Body of pancreas (tissue), 4 donors: ENCODE data around the gene CLASP1.

Experiments used
- POLR2A ChIP-seq, 3 donors: fragments of 450-650 bp; IDR thresholded peaks; one replicate each; pipeline ENCODE4 v1.6.1; 2016; ENCODE audit warnings: antibody characterized with exemption in 3 of 3, mild to moderate bottlenecking in 2 of 3
- TF ChIP-seq, protein P1 (sequence below), 7 experiments: fragments of 450-650 bp in 4 of 7; fragments of 200-600 bp in 3 of 7; sonication (generic) in 3 of 7; IDR thresholded peaks; one replicate each; pipeline ENCODE4 v1.5.1; 2016 to 2019; ENCODE audit warnings: antibody characterized with exemption in 7 of 7

- TF ChIP-seq, protein P1, sequence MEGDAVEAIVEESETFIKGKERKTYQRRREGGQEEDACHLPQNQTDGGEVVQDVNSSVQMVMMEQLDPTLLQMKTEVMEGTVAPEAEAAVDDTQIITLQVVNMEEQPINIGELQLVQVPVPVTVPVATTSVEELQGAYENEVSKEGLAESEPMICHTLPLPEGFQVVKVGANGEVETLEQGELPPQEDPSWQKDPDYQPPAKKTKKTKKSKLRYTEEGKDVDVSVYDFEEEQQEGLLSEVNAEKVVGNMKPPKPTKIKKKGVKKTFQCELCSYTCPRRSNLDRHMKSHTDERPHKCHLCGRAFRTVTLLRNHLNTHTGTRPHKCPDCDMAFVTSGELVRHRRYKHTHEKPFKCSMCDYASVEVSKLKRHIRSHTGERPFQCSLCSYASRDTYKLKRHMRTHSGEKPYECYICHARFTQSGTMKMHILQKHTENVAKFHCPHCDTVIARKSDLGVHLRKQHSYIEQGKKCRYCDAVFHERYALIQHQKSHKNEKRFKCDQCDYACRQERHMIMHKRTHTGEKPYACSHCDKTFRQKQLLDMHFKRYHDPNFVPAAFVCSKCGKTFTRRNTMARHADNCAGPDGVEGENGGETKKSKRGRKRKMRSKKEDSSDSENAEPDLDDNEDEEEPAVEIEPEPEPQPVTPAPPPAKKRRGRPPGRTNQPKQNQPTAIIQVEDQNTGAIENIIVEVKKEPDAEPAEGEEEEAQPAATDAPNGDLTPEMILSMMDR (IDR thresholded peaks at IDR 0.05): no peak
- no peak for TF ChIP-seq POLR2A (IDR thresholded peaks at IDR 0.05)
These were observed 212.3 kb downstream of the CLASP1 start for GRCh38 chr2:121436918-121437317.
